Erythroblast (primary cell): Measurements from ENCODE around the gene ANGPT4.

Experiments used
- GATA1 ChIP-seq: IDR thresholded peaks from 2 replicates; pipeline ENCODE4 v1.6.1; 2011; ENCODE audit warnings: low read depth, mild to moderate bottlenecking, control low read depth, low read length, moderate library complexity
- POLR2A ChIP-seq: IDR thresholded peaks from 2 replicates; pipeline ENCODE4 v1.6.1; 2011; ENCODE audit warnings: mild to moderate bottlenecking, low read length

- no peak for TF ChIP-seq POLR2A
- TF ChIP-seq GATA1 = no peak
Observed at GRCh38 chr20:940926-941325, 24.8 kb upstream of the ANGPT4 start.
